ENCODE measurements around the gene FAM163A. TPM values are rescaled to one million over a fixed set of nuclear protein-coding genes. Genes with fewer than 3 reads are reported as not detected.

Gene FAM163A
- total RNA-seq, 2 experiments from 2014 or later: 0.08 to 0.17 TPM

- H3K27ac Mint-ChIP-seq: no peak overlapping the region
- POLR2A ChIA-PET: interaction anchor here (0.6 kb wide), 1 partner anchor 33 kb away, joined by 3 read pairs; no protein-coding TSS in a partner anchor
- H3K27ac ChIP-seq (ENCODE audit: low read depth in 1 of 2, low read length in 2 of 2): no peak overlapping the region
Measured at GRCh38 chr1:179856296-179856695, 113.2 kb downstream of the FAM163A start.

GRCh38 chr1:179857009-179857408 lies 113.9 kb downstream of the FAM163A start:
- no peaks in the 10 kb centered on the region for H3K4me1 ChIP-seq (ENCODE audit: insufficient read depth, low read length)
- H3K27ac ChIP-seq (ENCODE audit: low read depth in 1 of 2, low read length in 2 of 2): no peak overlapping the region
- CTCF ChIA-PET: no interaction called here
- H3K9me3 ChIP-seq (ENCODE audit: control insufficient read depth in 1 of 2, insufficient read depth in 1 of 2, low read length in 2 of 2): no peaks in the 10 kb centered on the region
- Mint-ChIP-seq H3K4me3 (no peak overlapping the region), H3K4me1 (ENCODE audit: low read depth) (no peaks in the 10 kb centered on the region), H3K27ac (no peak overlapping the region), H3K27me3 (no peaks in the 10 kb centered on the region), H3K9me3 (no peaks in the 10 kb centered on the region), H3K36me3 (ENCODE audit: low read depth) (peaks cover 65% of the 10 kb centered on the region)
- H3K27me3 ChIP-seq (ENCODE audit: control insufficient read depth in 1 of 2, insufficient read depth in 2 of 2, low read length in 2 of 2): no peaks in the 10 kb centered on the region
- ATAC-seq (ENCODE audit: poor library complexity) (no peak), DNase-seq (no peak)
- peaks cover 29% of the 10 kb centered on the region for H3K36me3 ChIP-seq (ENCODE audit: insufficient read depth, low read length)
- no peak for TF ChIP-seq CTCF (IDR thresholded peaks at IDR 0.05)
- POLR2A ChIA-PET: interaction anchor here (0.6 kb wide), 1 partner anchor 33 kb away, joined by 3 read pairs; no protein-coding TSS in a partner anchor
- intact Hi-C loops (cut with DNase I, micrococcal nuclease): no loop called here
- H3K4me3 ChIP-seq (ENCODE audit: low read length): no peak overlapping the region

More at GRCh38 chr1:179856296-179856695, 113.2 kb downstream of the FAM163A start:
- no peaks in the 10 kb centered on the region for H3K27me3 Mint-ChIP-seq
- intact Hi-C loops (cut with DNase I, micrococcal nuclease): no loop called here
- H3K4me3 ChIP-seq (ENCODE audit: low read length): no peak overlapping the region
- CTCF ChIA-PET: no interaction called here
- H3K4me3 Mint-ChIP-seq: no peak overlapping the region
- H3K9me3 Mint-ChIP-seq: no peaks in the 10 kb centered on the region
- H3K4me1 ChIP-seq (ENCODE audit: insufficient read depth, low read length): no peaks in the 10 kb centered on the region
- peaks cover 67% of the 10 kb centered on the region for H3K36me3 Mint-ChIP-seq (ENCODE audit: low read depth)
- no peak for TF ChIP-seq CTCF (IDR thresholded peaks at IDR 0.05)
- H3K4me1 Mint-ChIP-seq (ENCODE audit: low read depth): no peaks in the 10 kb centered on the region
- H3K27me3 ChIP-seq (ENCODE audit: control insufficient read depth in 1 of 2, insufficient read depth in 2 of 2, low read length in 2 of 2): no peaks in the 10 kb centered on the region
- H3K36me3 ChIP-seq (ENCODE audit: insufficient read depth, low read length): peaks cover 31% of the 10 kb centered on the region
- DNase-seq: no peak
- ATAC-seq (ENCODE audit: poor library complexity): no peak
- H3K9me3 ChIP-seq (ENCODE audit: control insufficient read depth in 1 of 2, insufficient read depth in 1 of 2, low read length in 2 of 2): no peaks in the 10 kb centered on the region

- Histone ChIP-seq H3K4me1 (ENCODE audit: insufficient read depth, low read length) (no peaks in the 10 kb centered on the region), H3K27me3 (ENCODE audit: control insufficient read depth in 1 of 2, insufficient read depth in 2 of 2, low read length in 2 of 2) (no peaks in the 10 kb centered on the region), H3K9me3 (ENCODE audit: control insufficient read depth in 1 of 2, insufficient read depth in 1 of 2, low read length in 2 of 2) (no peaks in the 10 kb centered on the region), H3K27ac (ENCODE audit: low read depth in 1 of 2, low read length in 2 of 2) (no peak overlapping the region), H3K4me3 (ENCODE audit: low read length) (no peak overlapping the region), H3K36me3 (ENCODE audit: insufficient read depth, low read length) (peaks cover 50% of the 10 kb centered on the region)
- DNase-seq (no peak), ATAC-seq (ENCODE audit: poor library complexity) (no peak)
- H3K4me3 Mint-ChIP-seq: no peak overlapping the region
- H3K4me1 Mint-ChIP-seq (ENCODE audit: low read depth): peaks cover 2% of the 10 kb centered on the region
- H3K9me3 Mint-ChIP-seq: no peaks in the 10 kb centered on the region
- peaks cover 76% of the 10 kb centered on the region for H3K36me3 Mint-ChIP-seq (ENCODE audit: low read depth)
- no peaks in the 10 kb centered on the region for H3K27me3 Mint-ChIP-seq
- H3K27ac Mint-ChIP-seq: no peak overlapping the region
- POLR2A ChIA-PET: no interaction called here
- CTCF ChIA-PET: no interaction called here
- no peak for TF ChIP-seq CTCF (IDR thresholded peaks at IDR 0.05)
- intact Hi-C loops (cut with DNase I, micrococcal nuclease): no loop called here
Measured at GRCh38 chr1:179860652-179861051, 117.6 kb downstream of the FAM163A start.
